Astrocyte (in vitro differentiated cells and primary cell): ENCODE measurements around the gene WDR5. TPM values are rescaled to one million over a fixed set of nuclear protein-coding genes. Genes with fewer than 3 reads are reported as not detected.

Experiments
- DNase-seq: peaks from one replicate; pipeline ENCODE4 v3.0.0-alpha.2; 2010; ENCODE audit warnings: low read depth
- FAIRE-seq: peaks from 2 replicates; lab custom pipeline; 2011; peaks lifted over from hg19 to GRCh38; lab: Jason Lieb, UNC
- H2AFZ ChIP-seq: 2 replicates; pipeline ENCODE4 v1.6.0; 2012; ENCODE audit warnings: low read depth, low read length, inconsistent platforms
- H3K27ac ChIP-seq: 2 replicates; pipeline ENCODE4 v1.5.1; 2011; ENCODE audit warnings: low read depth, low read length, inconsistent platforms
- H3K27me3 ChIP-seq: 2 replicates; pipeline ENCODE4 v1.6.0; 2011; ENCODE audit warnings: low read length, inconsistent platforms; ENCODE audit not compliant: insufficient read depth
- H3K36me3 ChIP-seq: 2 replicates; pipeline ENCODE4 v1.5.1; 2011; ENCODE audit warnings: low read length, inconsistent platforms; ENCODE audit not compliant: insufficient read depth
- H3K4me1 ChIP-seq: 2 replicates; pipeline ENCODE4 v1.5.1; 2011; ENCODE audit warnings: low read length, inconsistent platforms; ENCODE audit not compliant: insufficient read depth
- H3K4me2 ChIP-seq: 2 replicates; pipeline ENCODE4 v1.6.0; 2012; ENCODE audit warnings: low read length, inconsistent platforms
- H3K4me3 ChIP-seq: 2 replicates; pipeline ENCODE4 v1.5.1; 2011; ENCODE audit warnings: low read depth, mild to moderate bottlenecking, low read length, inconsistent platforms; ENCODE audit not compliant: insufficient read depth
- H3K79me2 ChIP-seq: 2 replicates; pipeline ENCODE4 v1.6.0; 2012; ENCODE audit warnings: mild to moderate bottlenecking, low read length, inconsistent platforms; ENCODE audit not compliant: insufficient read depth
- H3K9ac ChIP-seq: 2 replicates; pipeline ENCODE4 v1.6.0; 2012; ENCODE audit warnings: mild to moderate bottlenecking, low read length, inconsistent platforms
- H3K9me3 ChIP-seq: 2 replicates; pipeline ENCODE4 v1.5.1; 2012; ENCODE audit warnings: low read depth, mild to moderate bottlenecking, low read length, inconsistent platforms; ENCODE audit not compliant: insufficient read depth
- H4K20me1 ChIP-seq: 2 replicates; pipeline ENCODE4 v1.6.0; 2012; ENCODE audit warnings: low read length, inconsistent platforms; ENCODE audit not compliant: insufficient read depth
- H3K27ac Mint-ChIP-seq: one replicate; pipeline ENCODE4 v1.8.0; 2021; ENCODE audit warnings: mild to moderate bottlenecking, mixed read lengths; ENCODE audit not compliant: unreplicated experiment
- H3K27me3 Mint-ChIP-seq: one replicate; pipeline ENCODE4 v1.8.0; 2021; ENCODE audit warnings: low read depth, mixed read lengths; ENCODE audit not compliant: unreplicated experiment
- H3K36me3 Mint-ChIP-seq: one replicate; pipeline ENCODE4 v1.8.0; 2021; ENCODE audit warnings: low read depth, mixed read lengths; ENCODE audit not compliant: unreplicated experiment
- H3K4me1 Mint-ChIP-seq: one replicate; pipeline ENCODE4 v1.8.0; 2021; ENCODE audit warnings: low read depth, mixed read lengths; ENCODE audit not compliant: unreplicated experiment
- H3K4me3 Mint-ChIP-seq: one replicate; pipeline ENCODE4 v1.8.0; 2021; ENCODE audit warnings: mild to moderate bottlenecking, moderate library complexity, mixed read lengths; ENCODE audit not compliant: unreplicated experiment
- H3K9me3 Mint-ChIP-seq: one replicate; pipeline ENCODE4 v1.8.0; 2021; ENCODE audit warnings: mild to moderate bottlenecking, mixed read lengths; ENCODE audit not compliant: unreplicated experiment
- EZH2 ChIP-seq: IDR thresholded peaks from 2 replicates; pipeline ENCODE4 v1.6.1; 2012; ENCODE audit warnings: mild to moderate bottlenecking, low read length, inconsistent platforms; ENCODE audit not compliant: insufficient read depth
- total RNA-seq: library from RNA; stranded (reverse); gene quantifications from 2 replicates; pipeline ENCODE4 v1.2.1, GENCODE V29; 2021
- TF ChIP-seq, protein P1 (sequence below): IDR thresholded peaks from 2 replicates; pipeline ENCODE4 v1.5.1; 2011; ENCODE audit warnings: low read depth, mild to moderate bottlenecking, inconsistent platforms, low read length, moderate library complexity; ENCODE audit not compliant: insufficient read depth

The WDR5 gene
- total RNA-seq, 1 donor from 2014 or later: 28.1 TPM

DNA sequence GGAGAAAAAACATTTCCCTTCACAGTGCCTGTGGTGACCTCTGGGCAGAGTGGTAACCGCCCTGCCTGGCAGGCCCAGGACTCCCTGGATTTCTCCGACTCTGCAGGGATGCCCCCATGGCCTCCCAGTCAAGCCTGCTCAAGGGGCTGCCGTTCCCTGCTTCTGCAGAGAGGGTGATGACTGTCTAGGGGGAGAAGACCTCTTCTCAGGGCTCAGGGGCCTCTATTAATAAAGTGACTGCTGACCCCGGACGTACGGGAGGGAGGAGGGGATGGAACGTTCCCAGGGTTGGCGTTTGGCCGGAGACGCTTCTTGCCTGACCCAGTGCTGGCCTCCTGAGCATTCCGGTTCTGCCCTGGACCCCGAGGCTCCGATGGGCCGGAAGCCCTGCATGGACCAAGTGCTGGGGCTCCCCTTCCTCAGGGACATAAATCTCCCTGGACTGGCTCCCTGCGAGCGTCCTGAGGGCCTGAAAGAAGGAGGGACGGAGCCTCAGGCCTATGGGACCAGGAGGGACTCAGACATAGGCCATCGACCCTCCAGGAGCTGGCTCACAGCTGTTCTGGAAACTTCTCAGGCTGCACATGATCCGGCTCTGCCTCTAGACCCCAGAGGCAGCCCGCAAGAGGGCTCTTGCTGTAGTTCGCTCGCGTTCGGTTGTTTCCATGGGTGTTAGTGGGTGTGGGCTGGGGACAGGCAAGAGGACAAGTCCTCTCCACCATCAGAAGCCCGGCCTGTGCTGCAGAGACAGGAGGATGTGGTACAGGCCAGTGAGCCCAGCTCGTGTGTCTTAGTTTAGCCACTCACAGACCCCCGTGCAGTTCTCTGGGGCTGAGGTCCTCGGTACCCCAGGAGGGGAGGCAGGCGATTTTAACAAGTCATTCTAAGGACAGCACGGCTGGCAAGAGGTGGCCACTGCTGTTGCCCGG lies 36.6 kb downstream of the WDR5 start:
- H3K9me3 ChIP-seq: no peaks in the 10 kb centered on the region
- no peak for FAIRE-seq
- peaks cover 11% of the 10 kb centered on the region for H3K4me1 ChIP-seq
- H3K27me3 ChIP-seq: peaks cover 4% of the 10 kb centered on the region
- TF ChIP-seq EZH2: no peak
- TF ChIP-seq, protein P1, sequence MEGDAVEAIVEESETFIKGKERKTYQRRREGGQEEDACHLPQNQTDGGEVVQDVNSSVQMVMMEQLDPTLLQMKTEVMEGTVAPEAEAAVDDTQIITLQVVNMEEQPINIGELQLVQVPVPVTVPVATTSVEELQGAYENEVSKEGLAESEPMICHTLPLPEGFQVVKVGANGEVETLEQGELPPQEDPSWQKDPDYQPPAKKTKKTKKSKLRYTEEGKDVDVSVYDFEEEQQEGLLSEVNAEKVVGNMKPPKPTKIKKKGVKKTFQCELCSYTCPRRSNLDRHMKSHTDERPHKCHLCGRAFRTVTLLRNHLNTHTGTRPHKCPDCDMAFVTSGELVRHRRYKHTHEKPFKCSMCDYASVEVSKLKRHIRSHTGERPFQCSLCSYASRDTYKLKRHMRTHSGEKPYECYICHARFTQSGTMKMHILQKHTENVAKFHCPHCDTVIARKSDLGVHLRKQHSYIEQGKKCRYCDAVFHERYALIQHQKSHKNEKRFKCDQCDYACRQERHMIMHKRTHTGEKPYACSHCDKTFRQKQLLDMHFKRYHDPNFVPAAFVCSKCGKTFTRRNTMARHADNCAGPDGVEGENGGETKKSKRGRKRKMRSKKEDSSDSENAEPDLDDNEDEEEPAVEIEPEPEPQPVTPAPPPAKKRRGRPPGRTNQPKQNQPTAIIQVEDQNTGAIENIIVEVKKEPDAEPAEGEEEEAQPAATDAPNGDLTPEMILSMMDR: no peak
- H3K9ac ChIP-seq: no peak overlapping the region
- Mint-ChIP-seq H3K27ac (no peak overlapping the region), H3K4me3 (no peak overlapping the region), H3K27me3 (peaks cover 13% of the 10 kb centered on the region), H3K4me1 (peaks cover 11% of the 10 kb centered on the region), H3K36me3 (no peaks in the 10 kb centered on the region), H3K9me3 (no peaks in the 10 kb centered on the region)
- H3K27ac ChIP-seq: no peak overlapping the region
- no peaks in the 10 kb centered on the region for H4K20me1 ChIP-seq
- no peak for DNase-seq
- H3K4me2 ChIP-seq: no peak overlapping the region
- no peak overlapping the region for H2AFZ ChIP-seq
- no peaks in the 10 kb centered on the region for H3K36me3 ChIP-seq
- H3K4me3 ChIP-seq: no peak overlapping the region
- H3K79me2 ChIP-seq: no peaks in the 10 kb centered on the region

DNA sequence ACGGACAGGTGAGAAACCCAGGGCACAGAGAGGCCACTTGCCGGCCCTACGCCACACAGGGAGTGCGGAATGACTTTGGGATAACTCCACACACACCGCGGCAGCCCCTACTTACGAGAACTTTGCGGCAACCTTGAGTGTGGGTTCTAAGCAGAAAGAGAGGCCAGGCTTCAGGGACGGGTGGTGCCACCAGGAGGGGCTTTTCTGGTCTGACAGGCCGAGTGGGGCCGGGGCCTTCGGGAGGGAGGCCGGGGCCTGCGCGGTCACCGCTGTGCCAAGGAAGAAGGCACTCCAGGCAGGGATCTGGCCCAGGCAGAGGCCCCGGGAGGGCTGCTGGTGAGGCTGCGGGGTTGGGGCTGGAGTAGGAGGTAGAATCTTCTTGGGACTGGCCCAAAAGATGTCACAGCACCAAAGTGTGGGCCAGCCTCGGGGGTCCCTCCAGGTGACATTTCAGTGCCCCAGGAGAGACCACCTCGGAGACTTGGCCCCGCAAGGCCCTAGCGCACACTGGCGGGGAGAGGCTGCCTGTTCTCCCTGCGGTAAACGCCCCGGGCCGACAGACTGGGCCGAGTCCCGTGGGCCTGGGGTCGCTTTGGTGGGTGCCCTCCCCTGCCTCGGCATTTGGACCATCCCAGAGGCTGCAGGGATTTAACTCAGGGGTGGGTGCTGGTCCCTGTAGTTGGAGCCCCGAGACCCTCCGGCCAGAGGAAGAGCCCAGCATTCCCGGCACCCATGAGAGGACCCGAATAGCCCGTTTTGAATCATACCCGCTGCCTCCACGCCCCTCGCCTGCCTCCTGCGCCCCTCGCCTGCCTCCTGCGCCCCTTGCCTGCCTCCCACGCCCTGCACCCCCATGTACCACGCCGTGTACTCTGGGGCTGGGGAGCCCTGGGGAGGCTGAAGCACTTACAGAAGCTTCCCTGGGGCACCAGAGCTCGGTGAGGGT lies 37.5 kb downstream of the WDR5 start:
- Mint-ChIP-seq H3K36me3 (no peaks in the 10 kb centered on the region), H3K9me3 (no peaks in the 10 kb centered on the region), H3K27me3 (peaks cover 13% of the 10 kb centered on the region), H3K4me3 (no peak overlapping the region), H3K27ac (no peak overlapping the region), H3K4me1 (peaks cover 11% of the 10 kb centered on the region)
- DNase-seq (no peak), FAIRE-seq (no peak)
- Histone ChIP-seq H3K4me1 (peaks cover 11% of the 10 kb centered on the region), H3K27ac (no peak overlapping the region), H3K27me3 (peaks cover 4% of the 10 kb centered on the region), H3K79me2 (no peaks in the 10 kb centered on the region), H3K36me3 (no peaks in the 10 kb centered on the region), H3K9ac (no peak overlapping the region), H4K20me1 (no peaks in the 10 kb centered on the region), H2AFZ (no peak overlapping the region), H3K4me2 (no peak overlapping the region), H3K4me3 (no peak overlapping the region), H3K9me3 (no peaks in the 10 kb centered on the region)
- TF ChIP-seq EZH2: no peak
- TF ChIP-seq, protein P1: no peak
